ENCODE data around the gene RUNDC1.

Gene RUNDC1

DNA sequence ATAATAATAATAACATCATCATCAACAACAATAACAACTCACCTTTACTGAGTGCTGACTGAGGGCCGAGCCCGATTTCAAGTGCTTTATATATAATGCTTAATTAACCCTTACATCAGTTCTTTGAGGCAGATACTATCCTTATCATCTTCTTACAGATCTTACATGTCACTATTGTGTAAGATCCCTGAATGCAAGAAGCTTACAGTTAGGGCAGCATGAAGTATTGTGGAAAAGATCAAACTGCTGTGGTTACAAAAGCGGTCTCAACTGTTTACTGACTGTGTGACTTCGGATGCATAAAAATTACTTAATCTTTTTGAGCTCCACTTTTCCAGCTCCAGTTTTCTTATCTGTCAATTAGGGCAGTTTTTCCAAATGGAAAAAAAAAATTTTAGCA, 38.6 kb downstream of the RUNDC1 start:
- DNase-seq (ENCODE audit: low read depth in 2 of 2): no peak

- DNase-seq (ENCODE audit: low read depth in 2 of 2): no peak
Observed at GRCh38 chr17:43019418-43019817, 39.1 kb downstream of the RUNDC1 start.

DNA sequence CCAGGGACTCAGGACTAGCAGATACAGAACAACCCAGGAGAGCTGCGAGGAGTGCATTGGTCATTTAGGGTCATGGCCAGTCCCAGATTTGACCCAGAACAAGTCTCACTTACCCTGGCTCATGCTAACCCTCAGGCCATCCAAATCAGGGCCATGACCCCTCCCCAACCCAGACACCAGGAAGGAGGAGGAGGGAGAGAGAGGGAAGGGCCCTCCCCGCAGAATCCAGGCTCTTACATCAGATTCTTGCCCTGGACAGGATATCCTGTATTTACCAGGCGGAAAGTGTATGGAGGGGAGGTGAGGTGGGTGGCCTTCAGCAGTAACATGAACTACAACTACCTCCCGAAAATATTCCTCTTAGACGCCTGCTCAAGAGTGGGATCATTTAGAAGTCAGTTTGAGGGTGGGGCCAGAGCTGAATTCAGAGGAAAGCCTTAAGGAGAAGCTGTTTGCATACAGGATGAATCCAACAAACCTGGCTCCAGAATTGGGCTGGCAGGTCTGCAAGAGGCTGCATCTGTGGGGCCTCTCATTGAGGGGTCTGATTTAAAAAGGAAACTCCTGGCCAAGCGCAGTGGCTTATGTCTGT, 39.8 kb downstream of the RUNDC1 start:
- DNase-seq (ENCODE audit: low read depth in 2 of 2): no peak

- no peak for DNase-seq (ENCODE audit: low read depth in 2 of 2)
Observed at GRCh38 chr17:43020789-43021740, 40.7 kb downstream of the RUNDC1 start.

DNA sequence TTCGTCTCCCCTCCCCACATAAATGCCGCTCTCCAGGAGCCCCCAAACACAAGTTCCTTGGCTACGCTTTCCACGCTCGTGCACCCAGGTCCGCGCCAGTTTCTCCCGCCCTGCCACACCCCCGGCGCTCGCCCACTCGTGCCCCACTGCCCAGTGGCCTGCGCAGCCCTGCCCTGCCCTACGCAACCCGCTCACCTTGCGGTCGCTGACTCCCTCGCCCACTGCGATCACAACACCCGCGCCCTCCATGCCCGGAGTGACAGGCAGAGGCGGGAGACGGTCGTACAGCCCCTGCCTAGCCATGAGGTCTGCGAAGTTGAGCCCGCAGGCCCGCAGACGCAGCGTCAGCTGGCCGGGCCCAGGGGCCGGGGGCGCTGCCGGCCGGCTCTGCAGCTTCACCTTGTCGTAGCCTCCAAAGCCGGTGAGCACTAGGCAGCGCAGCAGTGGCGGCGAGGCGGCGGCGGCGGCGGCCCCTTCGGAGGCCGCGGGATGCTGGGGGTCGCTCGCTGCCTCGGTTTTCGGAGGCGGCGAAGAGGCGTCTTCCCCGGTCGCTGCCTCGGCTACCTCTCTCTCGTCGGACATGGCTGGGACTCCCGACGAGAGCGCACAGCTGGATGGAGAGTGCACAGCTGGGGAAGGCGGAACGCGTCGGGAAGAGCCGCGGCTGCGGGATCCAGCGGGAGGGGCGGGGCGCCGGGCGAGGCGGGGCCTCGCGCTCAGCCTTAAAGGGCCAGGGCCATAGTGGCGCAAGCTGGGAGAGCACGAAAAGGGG, 41.6 kb downstream of the RUNDC1 start, which contains the start of gene VAT1:
Gene VAT1, minus strand, starts transcription at position 645 of the 772 bp plus-strand sequence. Its CDS starts 63 bp downstream, at position 582.
- DNase-seq (ENCODE audit: low read depth in 2 of 2): peak; percentile 48 to 54

GRCh38 chr17:43024407-43025289, 44.3 kb downstream of the RUNDC1 start, which contains the start of gene RND2:
RND2 (plus strand) TSS chr17:43025231; CDS start chr17:43025348, 117 bp downstream.
- peak; percentile 63 to 76 for DNase-seq (ENCODE audit: low read depth in 2 of 2)

DNA sequence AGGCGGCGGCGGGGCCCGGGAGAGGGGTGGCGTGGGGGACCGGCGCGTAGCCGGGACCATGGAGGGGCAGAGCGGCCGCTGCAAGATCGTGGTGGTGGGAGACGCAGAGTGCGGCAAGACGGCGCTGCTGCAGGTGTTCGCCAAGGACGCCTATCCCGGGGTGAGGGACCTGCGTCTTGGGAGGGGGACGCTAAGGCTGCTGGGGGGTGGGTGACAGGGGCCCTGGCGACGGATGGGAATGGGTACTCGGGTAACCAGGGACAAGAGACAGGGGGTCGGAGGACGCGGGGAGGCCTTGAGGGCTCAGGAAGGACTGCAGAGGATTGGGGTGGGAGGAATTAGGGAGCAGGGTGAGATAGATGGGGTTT, 44.9 kb downstream of the RUNDC1 start:
- DNase-seq (ENCODE audit: low read depth in 2 of 2): no peak

DNA sequence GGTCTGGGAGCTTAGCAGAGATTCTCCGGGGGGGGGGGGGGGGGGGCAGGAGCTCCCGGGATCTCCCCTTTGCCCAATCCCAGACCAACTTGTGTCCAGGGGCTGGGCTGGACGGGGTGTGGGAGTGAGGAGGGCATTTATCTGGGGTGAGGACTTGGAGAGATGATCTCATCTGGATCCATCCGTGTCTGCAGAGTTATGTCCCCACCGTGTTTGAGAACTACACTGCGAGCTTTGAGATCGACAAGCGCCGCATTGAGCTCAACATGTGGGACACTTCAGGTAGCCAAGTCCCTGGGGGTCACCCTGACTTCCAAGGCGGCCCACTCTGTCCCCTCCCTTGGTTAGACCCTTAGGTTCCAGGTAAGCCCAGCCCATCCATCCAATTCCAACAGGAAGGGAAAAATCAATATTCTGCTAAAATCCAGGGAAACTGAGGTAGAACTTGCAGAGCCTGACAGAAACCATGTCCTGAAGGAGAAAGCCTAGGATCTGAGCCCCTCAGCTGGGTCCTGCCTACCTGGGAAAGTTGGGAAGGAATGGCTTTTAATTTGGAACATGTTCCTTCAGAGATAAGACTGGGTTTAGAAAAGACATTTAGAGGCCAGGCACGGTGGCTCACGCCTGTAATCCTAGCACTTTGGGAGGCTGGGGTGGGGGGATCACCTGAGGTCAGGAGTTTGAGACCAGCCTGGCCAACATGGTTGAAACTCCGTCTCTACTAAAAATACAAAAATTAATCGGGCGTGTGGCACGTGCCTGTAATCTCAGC, 45.6 kb downstream of the RUNDC1 start:
- DNase-seq (ENCODE audit: low read depth in 2 of 2): no peak

DNA sequence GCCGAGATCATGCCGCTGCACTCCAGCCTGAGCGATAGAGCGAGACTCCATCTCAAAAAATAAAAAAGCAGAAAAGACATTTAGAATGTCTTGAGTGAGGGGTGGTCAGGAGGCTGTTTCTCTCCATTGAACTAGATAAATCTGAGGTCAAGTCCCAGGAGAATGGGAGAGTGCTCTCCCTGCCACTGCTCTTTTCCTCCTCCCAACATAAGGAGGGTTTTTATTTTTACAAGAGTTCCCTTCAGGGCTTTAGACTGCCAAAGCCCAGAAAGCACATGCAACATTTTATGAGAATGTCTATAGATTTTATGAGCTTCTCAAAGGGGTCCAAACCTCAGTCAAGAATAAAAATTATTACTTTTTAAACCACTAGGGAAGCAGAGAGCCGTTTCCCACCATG, 46.2 kb downstream of the RUNDC1 start:
- DNase-seq (ENCODE audit: low read depth in 2 of 2): no peak

DNA sequence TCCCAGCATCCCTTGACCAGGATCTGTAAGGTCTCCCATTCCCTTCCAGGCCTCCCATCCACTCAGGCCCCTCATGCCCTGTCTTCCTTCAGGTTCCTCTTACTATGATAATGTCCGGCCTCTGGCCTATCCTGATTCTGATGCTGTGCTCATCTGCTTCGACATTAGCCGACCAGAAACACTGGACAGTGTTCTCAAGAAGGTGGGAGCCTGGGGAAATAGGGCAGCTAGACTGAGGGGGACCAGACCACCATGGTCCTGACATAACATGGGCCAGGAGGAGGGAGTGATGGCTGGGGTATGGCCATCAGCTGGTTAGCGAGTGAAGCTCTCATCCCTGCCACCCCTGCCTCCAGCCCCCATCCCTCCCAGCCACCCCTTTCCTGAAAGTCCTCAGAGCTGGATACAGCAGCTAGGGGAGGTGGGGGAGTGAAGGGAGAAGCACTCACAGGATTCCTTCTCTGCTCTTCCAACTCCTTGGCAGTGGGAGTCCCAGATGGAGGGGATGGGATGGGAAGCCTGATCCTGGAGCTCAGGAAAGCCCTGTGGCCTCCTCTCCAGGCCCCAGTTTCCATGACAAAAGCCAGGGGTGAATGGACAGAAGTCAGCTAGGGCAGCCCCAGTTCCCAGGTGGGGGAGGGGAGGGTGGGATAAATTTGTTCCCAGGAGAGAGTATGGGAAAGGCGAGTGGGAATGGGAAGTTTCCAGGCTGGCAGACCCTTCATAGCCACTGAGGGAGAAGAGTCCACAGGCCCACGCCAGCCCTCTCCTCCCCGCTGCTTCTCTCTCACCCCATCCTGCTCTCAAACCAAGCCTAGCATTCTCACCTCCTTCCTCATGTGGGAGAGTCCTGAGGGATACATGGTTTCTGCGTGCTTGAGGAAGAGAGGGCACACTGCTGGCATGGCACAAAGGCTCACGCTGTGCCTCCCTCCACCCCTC, 47.0 kb downstream of the RUNDC1 start:
- no peak for DNase-seq (ENCODE audit: low read depth in 2 of 2)

- no peak for DNase-seq (ENCODE audit: low read depth in 2 of 2)
Observed at GRCh38 chr17:43028221-43028861, 48.0 kb downstream of the RUNDC1 start.

- no peak for DNase-seq (ENCODE audit: low read depth in 2 of 2)
Observed at GRCh38 chr17:43030137-43030767, 49.9 kb downstream of the RUNDC1 start.

- no peak for DNase-seq (ENCODE audit: low read depth in 2 of 2)
Observed at GRCh38 chr17:43031666-43032065, 51.3 kb downstream of the RUNDC1 start.

GRCh38 chr17:43033948-43034881, 53.9 kb downstream of the RUNDC1 start:
- no peak for DNase-seq (ENCODE audit: low read depth in 2 of 2)

GRCh38 chr17:43034894-43035293, 54.5 kb downstream of the RUNDC1 start:
- no peak for DNase-seq (ENCODE audit: low read depth in 2 of 2)

DNA sequence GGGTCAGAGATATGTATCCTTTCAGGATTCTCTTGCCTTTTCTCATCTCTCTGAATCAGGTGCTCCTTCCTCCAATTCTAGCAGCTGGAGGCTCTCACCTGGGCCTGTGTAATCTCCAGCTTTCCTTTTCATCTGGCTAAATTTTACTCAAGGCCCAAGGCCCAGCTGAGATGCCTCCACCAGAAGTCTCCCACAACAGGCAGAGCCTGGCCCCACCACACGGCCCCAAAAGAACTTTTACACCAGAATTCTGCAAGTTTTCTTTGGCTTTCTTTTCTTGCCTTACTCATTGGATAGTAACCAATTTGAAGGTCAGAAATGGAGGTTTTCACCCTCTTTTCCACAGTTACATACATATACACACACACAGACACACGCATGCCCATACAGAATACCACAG, 59.3 kb downstream of the RUNDC1 start:
- no peak for DNase-seq (ENCODE audit: low read depth in 2 of 2)

GRCh38 chr17:43040655-43041054, 60.3 kb downstream of the RUNDC1 start:
- no peak for DNase-seq (ENCODE audit: low read depth in 2 of 2)
